GM23338 (cell line): ENCODE data around the gene UBE2Z. TPM values are rescaled to one million over a fixed set of nuclear protein-coding genes. Genes with fewer than 3 reads are reported as not detected.
A peak's percentile ranks its signal among the peaks of the same experiment; 100 is the strongest.

ENCODE experiments used
- ATAC-seq: fragments of 200-7000 bp; cut with Tn5 transposase; 3 replicates; pipeline ENCODE4 v1.9.1; 2020
- DNase-seq: peaks from one replicate; pipeline ENCODE4 v3.0.0-alpha.2; 2015; ENCODE audit warnings: low spot score
- H2AFZ ChIP-seq: fragments of 200-600 bp; sonication (generic); 2 replicates; pipeline ENCODE4 v1.8.0; 2016; ENCODE audit warnings: antibody characterized with exemption, mild to moderate bottlenecking, moderate library complexity
- H3F3A ChIP-seq: fragments of 200-600 bp; sonication (generic); replicated peaks from 2 replicates; pipeline ENCODE4 v1.8.0; 2017; ENCODE audit warnings: antibody characterized with exemption, mixed run types, low read depth
- H3K27ac ChIP-seq: fragments of 200-600 bp; sonication (generic); 2 replicates; pipeline ENCODE4 v1.6.1; 2016; ENCODE audit warnings: low read depth
- H3K27me3 ChIP-seq: fragments of 200-600 bp; sonication (generic); 2 replicates; pipeline ENCODE4 v1.8.0; 2016; ENCODE audit warnings: mild to moderate bottlenecking, mixed run types, moderate library complexity; ENCODE audit not compliant: insufficient read depth
- H3K36me3 ChIP-seq: fragments of 200-600 bp; sonication (generic); 2 replicates; pipeline ENCODE4 v1.8.0; 2016; ENCODE audit warnings: mild to moderate bottlenecking; ENCODE audit not compliant: insufficient read depth
- H3K4me1 ChIP-seq: fragments of 200-600 bp; sonication (generic); 2 replicates; pipeline ENCODE4 v1.8.0; 2016; ENCODE audit warnings: mild to moderate bottlenecking, moderate library complexity; ENCODE audit not compliant: insufficient read depth
- H3K4me2 ChIP-seq: fragments of 200-600 bp; sonication (generic); 2 replicates; pipeline ENCODE4 v1.7.1; 2017; ENCODE audit warnings: mixed run types
- H3K4me3 ChIP-seq: fragments of 200-600 bp; sonication (generic); 2 replicates; pipeline ENCODE4 v1.6.1; 2016; ENCODE audit warnings: mixed run types
- H3K79me2 ChIP-seq: fragments of 200-600 bp; sonication (generic); replicated peaks from 2 replicates; pipeline ENCODE4 v1.8.0; 2017; ENCODE audit warnings: mild to moderate bottlenecking; ENCODE audit not compliant: insufficient read depth
- H3K9me2 ChIP-seq: fragments of 200-600 bp; sonication (generic); 2 replicates; pipeline ENCODE4 v1.8.0; 2017; ENCODE audit not compliant: insufficient read depth
- H4K20me1 ChIP-seq: fragments of 200-600 bp; sonication (generic); replicated peaks from 2 replicates; pipeline ENCODE4 v1.8.0; 2017; ENCODE audit warnings: mild to moderate bottlenecking; ENCODE audit not compliant: insufficient read depth
- H3K27ac Mint-ChIP-seq: 2 replicates; pipeline ENCODE4 v1.8.0; 2020; ENCODE audit warnings: inconsistent platforms, mild to moderate bottlenecking, moderate library complexity, mixed read lengths
- H3K27me3 Mint-ChIP-seq: 3 replicates; pipeline ENCODE4 v1.8.0; 2022; ENCODE audit warnings: low read depth, mild to moderate bottlenecking, moderate library complexity, mixed read lengths, inconsistent platforms; ENCODE audit not compliant: insufficient read depth, poor library complexity
- H3K36me3 Mint-ChIP-seq: 3 replicates; pipeline ENCODE4 v1.8.0; 2021; ENCODE audit warnings: low read depth, mild to moderate bottlenecking, inconsistent platforms, moderate library complexity, mixed read lengths
- H3K4me1 Mint-ChIP-seq: 3 replicates; pipeline ENCODE4 v1.8.0; 2020; ENCODE audit warnings: mild to moderate bottlenecking, inconsistent platforms, mixed read lengths
- H3K4me3 Mint-ChIP-seq: 3 replicates; pipeline ENCODE4 v1.8.0; 2021; ENCODE audit warnings: moderate library complexity, mild to moderate bottlenecking, inconsistent platforms, mixed read lengths
- H3K9me3 Mint-ChIP-seq: 3 replicates; pipeline ENCODE4 v1.8.0; 2020; ENCODE audit warnings: moderate library complexity, mild to moderate bottlenecking, inconsistent platforms, mixed read lengths
- EZH2phosphoT487 ChIP-seq: fragments of 200-600 bp; sonication (generic); IDR thresholded peaks from one replicate; pipeline ENCODE4 v1.8.1; 2018; ENCODE audit warnings: antibody characterized with exemption; ENCODE audit not compliant: unreplicated experiment
- JUNB ChIP-seq: IDR thresholded peaks from one replicate; pipeline ENCODE4 v1.6.1; 2016; ENCODE audit warnings: antibody characterized with exemption; ENCODE audit not compliant: unreplicated experiment
- POLR2AphosphoS5 ChIP-seq: IDR thresholded peaks from 2 replicates; pipeline ENCODE4 v1.6.1; 2016; ENCODE audit warnings: antibody characterized with exemption, low read depth
- STAT1 ChIP-seq: IDR thresholded peaks from one replicate; pipeline ENCODE4 v1.6.1; 2016; ENCODE audit warnings: antibody characterized with exemption; ENCODE audit not compliant: unreplicated experiment
- ZNF114 ChIP-seq: fragments of 250-450 bp; sonication (Bioruptor Pico); IDR thresholded peaks from 2 replicates; pipeline ENCODE4 v1.5.0; 2020; ENCODE audit warnings: mild to moderate bottlenecking, moderate library complexity
- polyA plus RNA-seq: library from polyadenylated mRNA; unstranded; fragments of >200 nt; fragmentation: Nextera tagmentation; extraction: Ambion mirVana; gene quantifications from 2 replicates; pipeline ENCODE4 v1.2.1, GENCODE V29; 2016
- total RNA-seq: library from RNA; depleted of rRNA; stranded (reverse); fragments of >200 nt; shearing (Covaris generic); gene quantifications from 2 replicates; pipeline ENCODE4 v1.2.3, GENCODE V29; 2014
- TF ChIP-seq, protein P1 (sequence below): IDR thresholded peaks from one replicate; pipeline ENCODE4 v1.6.1; 2018; ENCODE audit warnings: antibody characterized with exemption; ENCODE audit not compliant: unreplicated experiment
- TF ChIP-seq, protein P2 (sequence below): IDR thresholded peaks from 2 replicates; pipeline ENCODE4 v1.6.1; 2016; ENCODE audit warnings: antibody characterized with exemption

Gene UBE2Z
- total and polyA plus RNA-seq, 2 experiments from 2014 or later = 34.1 to 78.5 TPM

DNA sequence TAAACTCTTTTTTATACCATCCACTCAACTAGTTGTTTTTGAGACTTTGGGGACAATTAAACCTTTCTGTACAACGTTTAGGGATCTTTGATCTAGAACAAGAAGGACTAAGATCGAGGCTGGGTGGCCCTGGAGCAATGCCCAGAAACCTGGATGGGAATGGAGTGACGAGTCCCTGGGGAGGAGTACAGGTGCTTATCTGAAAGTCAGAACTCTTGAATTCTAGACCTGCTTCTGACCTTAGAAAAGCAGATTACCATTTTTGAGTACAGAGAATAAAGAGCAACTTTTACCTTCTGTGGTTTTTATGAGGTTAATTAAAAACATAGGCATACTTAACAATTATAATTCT, 17.8 kb downstream of the UBE2Z start (continued):
- TF ChIP-seq, protein P1, sequence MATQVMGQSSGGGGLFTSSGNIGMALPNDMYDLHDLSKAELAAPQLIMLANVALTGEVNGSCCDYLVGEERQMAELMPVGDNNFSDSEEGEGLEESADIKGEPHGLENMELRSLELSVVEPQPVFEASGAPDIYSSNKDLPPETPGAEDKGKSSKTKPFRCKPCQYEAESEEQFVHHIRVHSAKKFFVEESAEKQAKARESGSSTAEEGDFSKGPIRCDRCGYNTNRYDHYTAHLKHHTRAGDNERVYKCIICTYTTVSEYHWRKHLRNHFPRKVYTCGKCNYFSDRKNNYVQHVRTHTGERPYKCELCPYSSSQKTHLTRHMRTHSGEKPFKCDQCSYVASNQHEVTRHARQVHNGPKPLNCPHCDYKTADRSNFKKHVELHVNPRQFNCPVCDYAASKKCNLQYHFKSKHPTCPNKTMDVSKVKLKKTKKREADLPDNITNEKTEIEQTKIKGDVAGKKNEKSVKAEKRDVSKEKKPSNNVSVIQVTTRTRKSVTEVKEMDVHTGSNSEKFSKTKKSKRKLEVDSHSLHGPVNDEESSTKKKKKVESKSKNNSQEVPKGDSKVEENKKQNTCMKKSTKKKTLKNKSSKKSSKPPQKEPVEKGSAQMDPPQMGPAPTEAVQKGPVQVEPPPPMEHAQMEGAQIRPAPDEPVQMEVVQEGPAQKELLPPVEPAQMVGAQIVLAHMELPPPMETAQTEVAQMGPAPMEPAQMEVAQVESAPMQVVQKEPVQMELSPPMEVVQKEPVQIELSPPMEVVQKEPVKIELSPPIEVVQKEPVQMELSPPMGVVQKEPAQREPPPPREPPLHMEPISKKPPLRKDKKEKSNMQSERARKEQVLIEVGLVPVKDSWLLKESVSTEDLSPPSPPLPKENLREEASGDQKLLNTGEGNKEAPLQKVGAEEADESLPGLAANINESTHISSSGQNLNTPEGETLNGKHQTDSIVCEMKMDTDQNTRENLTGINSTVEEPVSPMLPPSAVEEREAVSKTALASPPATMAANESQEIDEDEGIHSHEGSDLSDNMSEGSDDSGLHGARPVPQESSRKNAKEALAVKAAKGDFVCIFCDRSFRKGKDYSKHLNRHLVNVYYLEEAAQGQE = no peak
- TF ChIP-seq ZNF114 (CRISPR knock-in tag) = no peak
- no peak for TF ChIP-seq JUNB
- no peak for TF ChIP-seq STAT1
- TF ChIP-seq EZH2phosphoT487 = no peak
- TF ChIP-seq, protein P2, sequence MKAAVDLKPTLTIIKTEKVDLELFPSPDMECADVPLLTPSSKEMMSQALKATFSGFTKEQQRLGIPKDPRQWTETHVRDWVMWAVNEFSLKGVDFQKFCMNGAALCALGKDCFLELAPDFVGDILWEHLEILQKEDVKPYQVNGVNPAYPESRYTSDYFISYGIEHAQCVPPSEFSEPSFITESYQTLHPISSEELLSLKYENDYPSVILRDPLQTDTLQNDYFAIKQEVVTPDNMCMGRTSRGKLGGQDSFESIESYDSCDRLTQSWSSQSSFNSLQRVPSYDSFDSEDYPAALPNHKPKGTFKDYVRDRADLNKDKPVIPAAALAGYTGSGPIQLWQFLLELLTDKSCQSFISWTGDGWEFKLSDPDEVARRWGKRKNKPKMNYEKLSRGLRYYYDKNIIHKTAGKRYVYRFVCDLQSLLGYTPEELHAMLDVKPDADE = no peak

DNA sequence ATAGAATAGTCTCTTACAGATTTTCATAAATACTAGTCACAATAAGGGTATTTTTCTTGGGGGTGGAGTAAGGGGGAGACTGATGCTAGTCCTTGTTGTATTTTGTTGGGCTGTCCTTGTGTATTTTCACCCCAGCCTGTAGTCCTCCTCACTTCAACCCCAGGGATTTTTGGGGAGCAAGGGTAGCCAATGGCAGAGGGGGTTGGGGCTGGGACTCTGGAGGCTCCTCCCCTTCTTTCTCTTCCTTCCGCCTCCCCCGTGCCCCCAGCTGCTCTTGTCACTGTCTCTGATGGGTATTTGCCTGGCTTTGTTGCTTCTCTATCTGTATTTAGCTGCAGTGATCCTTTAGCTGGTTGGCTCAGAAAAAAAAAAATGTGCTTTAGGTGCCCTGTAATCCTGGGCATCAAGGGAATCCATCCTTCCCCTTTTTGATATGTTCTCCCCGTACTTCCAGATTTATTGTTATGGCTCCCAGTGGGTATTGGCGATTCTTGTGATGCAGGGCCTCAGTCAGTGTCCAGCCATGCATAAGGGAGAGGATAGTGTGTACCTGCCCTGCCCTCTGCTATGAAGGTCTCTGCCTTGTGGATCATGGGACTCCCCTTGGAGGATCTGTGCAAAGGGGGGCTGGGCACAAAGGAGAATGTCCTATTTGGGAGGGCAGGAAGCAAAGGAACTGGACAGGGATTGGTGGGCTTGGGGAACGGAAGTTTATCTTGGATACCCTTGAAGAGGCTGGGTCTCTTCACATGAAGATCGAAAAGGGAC, 20.0 kb downstream of the UBE2Z start:
- Mint-ChIP-seq H3K27me3 (no peaks in the 10 kb centered on the region), H3K36me3 (peaks cover 83% of the 10 kb centered on the region), H3K4me3 (no peak overlapping the region), H3K9me3 (no peaks in the 10 kb centered on the region), H3K27ac (no peak overlapping the region), H3K4me1 (0 out of 3 replicates have a peak, but pooled peaks cover 3% of the 10 kb centered on the region)
- H3K79me2 ChIP-seq = no peaks in the 10 kb centered on the region
- peaks cover 33% of the 10 kb centered on the region for H4K20me1 ChIP-seq
- no peak overlapping the region for H3K4me3 ChIP-seq
- peak overlapping the region; percentile 69; the same call in 1 of the 2 replicates for H3K27ac ChIP-seq
- DNase-seq = no peak
- TF ChIP-seq, protein P2 = no peak
- peak; percentile 37; the same call in 1 of the 2 replicates for TF ChIP-seq POLR2AphosphoS5
- peak; percentile 48 for ATAC-seq
- no peak overlapping the region for H2AFZ ChIP-seq
- H3F3A ChIP-seq = peaks cover 40% of the 10 kb centered on the region
- peaks cover 58% of the 10 kb centered on the region for H3K36me3 ChIP-seq
- H3K27me3 ChIP-seq = no peaks in the 10 kb centered on the region
- no peaks in the 10 kb centered on the region for H3K9me2 ChIP-seq
- H3K4me2 ChIP-seq = no peak overlapping the region
- no peaks in the 10 kb centered on the region for H3K4me1 ChIP-seq
